AG04449 (cell line): ENCODE data around the gene RCOR3.
"Not testable (repeated sequence)": the region's sequence is repeated elsewhere in the genome, so short reads cannot be mapped to it uniquely, and the experiment has no call there.

Experiments
- CTCF ChIA-PET: fragments of 350-600 bp; formaldehyde crosslinking; extraction: SDS; loops from one replicate; lab custom pipeline; 2021; ENCODE audit warnings: antibody characterized with exemption; lab: Yijun Ruan, JAX
- POLR2A ChIA-PET: fragments of 400-600, 350-600 bp; formaldehyde crosslinking; extraction: SDS; loops from one replicate; lab custom pipeline; 2020; ENCODE audit warnings: antibody characterized with exemption, inconsistent platforms; lab: Yijun Ruan, JAX
- DNase-seq: peaks from one replicate; pipeline ENCODE4 v3.0.0-alpha.2; 2010; ENCODE audit warnings: low read depth, low spot score
- H3K4me3 ChIP-seq: 2 replicates; pipeline ENCODE4 v1.5.1; 2011; ENCODE audit warnings: low read depth, mild to moderate bottlenecking, control low read depth, low read length
- TF ChIP-seq, protein P1 (sequence below): IDR thresholded peaks from one replicate; pipeline ENCODE4 v1.5.1; 2011; ENCODE audit warnings: mild to moderate bottlenecking, moderate library complexity, low read length, control low read depth, inconsistent platforms; ENCODE audit not compliant: insufficient read depth; ENCODE audit errors: missing control alignments

The RCOR3 gene

DNA sequence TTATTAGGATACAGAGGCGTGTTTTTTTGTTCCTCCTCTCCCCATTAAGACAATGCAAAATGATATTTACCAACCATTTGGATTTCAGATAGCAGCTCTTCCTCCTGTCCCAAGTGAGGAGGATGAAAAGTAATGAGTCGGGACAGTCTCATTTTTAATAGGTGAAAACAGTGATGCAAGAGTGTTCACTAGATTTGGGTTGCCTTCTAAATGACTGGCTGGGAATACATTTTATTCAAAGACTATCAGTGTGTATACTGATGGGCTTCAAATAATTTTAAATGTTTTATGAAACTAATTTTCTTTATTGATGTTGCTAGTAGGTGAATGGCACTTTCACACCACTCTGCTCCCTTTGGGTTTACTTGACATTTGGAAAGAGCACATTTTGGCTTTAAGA, 2.1 kb downstream of the RCOR3 start:
- ChIA-PET CTCF (interaction anchor here (1.3 kb wide), 1 partner anchor 37 kb away, joined by 3 read pairs; no protein-coding TSS in a partner anchor), POLR2A (no interaction called here)
- DNase-seq = no peak
- TF ChIP-seq, protein P1, sequence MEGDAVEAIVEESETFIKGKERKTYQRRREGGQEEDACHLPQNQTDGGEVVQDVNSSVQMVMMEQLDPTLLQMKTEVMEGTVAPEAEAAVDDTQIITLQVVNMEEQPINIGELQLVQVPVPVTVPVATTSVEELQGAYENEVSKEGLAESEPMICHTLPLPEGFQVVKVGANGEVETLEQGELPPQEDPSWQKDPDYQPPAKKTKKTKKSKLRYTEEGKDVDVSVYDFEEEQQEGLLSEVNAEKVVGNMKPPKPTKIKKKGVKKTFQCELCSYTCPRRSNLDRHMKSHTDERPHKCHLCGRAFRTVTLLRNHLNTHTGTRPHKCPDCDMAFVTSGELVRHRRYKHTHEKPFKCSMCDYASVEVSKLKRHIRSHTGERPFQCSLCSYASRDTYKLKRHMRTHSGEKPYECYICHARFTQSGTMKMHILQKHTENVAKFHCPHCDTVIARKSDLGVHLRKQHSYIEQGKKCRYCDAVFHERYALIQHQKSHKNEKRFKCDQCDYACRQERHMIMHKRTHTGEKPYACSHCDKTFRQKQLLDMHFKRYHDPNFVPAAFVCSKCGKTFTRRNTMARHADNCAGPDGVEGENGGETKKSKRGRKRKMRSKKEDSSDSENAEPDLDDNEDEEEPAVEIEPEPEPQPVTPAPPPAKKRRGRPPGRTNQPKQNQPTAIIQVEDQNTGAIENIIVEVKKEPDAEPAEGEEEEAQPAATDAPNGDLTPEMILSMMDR = no peak
- peak overlapping the region; percentile 93 for H3K4me3 ChIP-seq

GRCh38 chr1:211263022-211263421, 3.9 kb downstream of the RCOR3 start:
- CTCF ChIA-PET = interaction anchor here (1.0 kb wide), 1 partner anchor 9 kb away, joined by 3 read pairs; no protein-coding TSS in a partner anchor
- H3K4me3 ChIP-seq, POLR2A ChIA-PET, DNase-seq: not testable (repeated sequence)

DNA sequence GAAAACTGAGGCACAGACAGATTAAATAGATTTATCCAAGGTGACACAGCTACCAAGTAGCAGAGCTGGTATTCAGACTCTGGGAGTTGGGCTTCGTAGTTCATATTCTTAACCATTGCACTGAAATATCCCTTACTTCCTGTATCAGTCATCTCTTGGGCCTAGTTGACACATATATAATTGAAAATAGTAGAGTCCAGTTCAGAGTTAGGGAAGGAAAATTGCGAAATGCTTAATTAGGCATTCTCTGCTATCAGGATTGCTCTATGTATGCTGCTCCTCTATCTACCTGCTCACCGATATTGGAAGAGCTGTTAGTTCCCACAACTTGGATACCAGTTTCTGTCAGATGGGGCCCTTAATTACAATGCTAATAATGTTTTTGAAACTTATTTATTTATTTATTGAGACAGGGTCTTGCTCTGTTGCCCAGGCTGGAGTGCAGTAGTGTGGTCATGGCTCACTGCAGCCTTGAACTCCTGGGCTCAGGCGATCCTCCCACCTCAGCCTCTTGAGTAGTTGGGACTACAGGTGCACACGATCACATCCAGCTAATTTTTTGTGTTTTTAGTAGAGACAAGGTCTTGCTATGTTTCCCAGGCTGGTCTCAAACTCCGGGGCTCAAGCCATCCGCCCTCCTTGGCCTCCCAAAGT, 8.2 kb downstream of the RCOR3 start:
- ChIA-PET CTCF (interaction anchor here (1.0 kb wide), 2 partner anchors 9 to 56 kb away, joined by 3 read pairs; no protein-coding TSS in a partner anchor), POLR2A (no interaction called here)
- TF ChIP-seq, protein P1 = no peak
- no peak overlapping the region for H3K4me3 ChIP-seq
- no peak for DNase-seq

DNA sequence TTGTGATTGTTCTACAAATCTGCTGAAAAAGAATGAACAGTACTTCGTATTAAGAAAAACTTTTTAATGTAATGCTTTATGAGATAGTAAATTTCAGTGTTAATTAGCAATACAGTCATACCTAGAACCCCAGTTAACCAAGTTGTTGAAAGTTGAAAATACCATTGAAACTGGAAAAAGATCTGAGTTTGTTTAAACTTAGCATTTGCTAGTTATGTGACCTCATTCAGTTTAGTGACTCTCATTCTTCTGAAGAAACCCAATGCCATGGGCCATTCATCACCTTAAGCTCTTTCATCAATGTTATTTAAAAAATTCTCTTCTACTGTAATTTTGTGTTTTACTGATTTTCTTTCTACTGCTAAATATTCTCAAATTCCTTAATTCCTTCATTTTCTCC, 20.2 kb downstream of the RCOR3 start:
- POLR2A ChIA-PET = no interaction called here
- CTCF ChIA-PET = interaction anchor here (1.9 kb wide), 1 partner anchor 10 kb away, joined by 4 read pairs; no protein-coding TSS in a partner anchor
- no peak for DNase-seq
- no peak overlapping the region for H3K4me3 ChIP-seq
- TF ChIP-seq, protein P1 = no peak

DNA sequence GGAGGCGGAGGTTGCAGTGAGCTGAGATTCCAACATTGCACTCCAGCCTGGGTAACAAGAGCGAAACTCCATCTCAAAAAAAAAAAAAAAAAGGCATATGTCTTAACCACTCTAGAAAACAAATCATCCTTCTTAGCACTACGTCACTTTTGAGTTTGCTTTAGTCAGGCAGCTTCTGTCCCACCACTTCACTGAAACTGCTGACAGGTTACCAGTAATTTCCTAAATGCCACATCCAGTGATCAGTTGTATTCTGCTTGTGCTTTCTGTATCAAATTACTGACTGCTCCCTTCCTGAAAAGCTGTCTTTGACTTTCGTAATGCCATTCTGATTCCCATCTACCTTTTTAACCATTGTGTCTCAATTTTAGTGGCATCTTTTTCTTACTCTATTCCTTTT, 21.7 kb downstream of the RCOR3 start:
- no peak for DNase-seq
- no peak overlapping the region for H3K4me3 ChIP-seq
- TF ChIP-seq, protein P1 = no peak
- CTCF ChIA-PET = interaction anchor here (1.3 kb wide), 1 partner anchor 234 kb away, joined by 5 read pairs; no protein-coding TSS in a partner anchor
- POLR2A ChIA-PET = no interaction called here

GRCh38 chr1:211281320-211282022, 22.3 kb downstream of the RCOR3 start:
- DNase-seq = no peak
- ChIA-PET CTCF (interaction anchor here (1.3 kb wide), 1 partner anchor 234 kb away, joined by 5 read pairs; no protein-coding TSS in a partner anchor), POLR2A (no interaction called here)
- H3K4me3 ChIP-seq = no peak overlapping the region
- TF ChIP-seq, protein P1 = no peak
